SU-DHL-6 (cell line): ENCODE data around the gene PLEKHB2.

ENCODE experiments used
- EZH2phosphoT487 ChIP-seq: fragments of 200-600 bp; sonication (generic), shearing (Covaris generic); conservative IDR thresholded peaks from 2 replicates; pipeline ENCODE4 v1.6.1; 2018; ENCODE audit warnings: mild to moderate bottlenecking, antibody characterized with exemption, low read length, moderate library complexity, mixed read lengths
- TF ChIP-seq, protein P1 (sequence below): fragments of 200-600 bp; sonication (generic); IDR thresholded peaks from one replicate; pipeline ENCODE4 v1.5.1; 2017; ENCODE audit warnings: antibody characterized with exemption, mild to moderate bottlenecking, low read length, moderate library complexity; ENCODE audit not compliant: insufficient read depth, poor library complexity, severe bottlenecking

GRCh38 chr2:131058214-131058843 lies 46.8 kb upstream of the PLEKHB2 start:
- TF ChIP-seq, protein P1, sequence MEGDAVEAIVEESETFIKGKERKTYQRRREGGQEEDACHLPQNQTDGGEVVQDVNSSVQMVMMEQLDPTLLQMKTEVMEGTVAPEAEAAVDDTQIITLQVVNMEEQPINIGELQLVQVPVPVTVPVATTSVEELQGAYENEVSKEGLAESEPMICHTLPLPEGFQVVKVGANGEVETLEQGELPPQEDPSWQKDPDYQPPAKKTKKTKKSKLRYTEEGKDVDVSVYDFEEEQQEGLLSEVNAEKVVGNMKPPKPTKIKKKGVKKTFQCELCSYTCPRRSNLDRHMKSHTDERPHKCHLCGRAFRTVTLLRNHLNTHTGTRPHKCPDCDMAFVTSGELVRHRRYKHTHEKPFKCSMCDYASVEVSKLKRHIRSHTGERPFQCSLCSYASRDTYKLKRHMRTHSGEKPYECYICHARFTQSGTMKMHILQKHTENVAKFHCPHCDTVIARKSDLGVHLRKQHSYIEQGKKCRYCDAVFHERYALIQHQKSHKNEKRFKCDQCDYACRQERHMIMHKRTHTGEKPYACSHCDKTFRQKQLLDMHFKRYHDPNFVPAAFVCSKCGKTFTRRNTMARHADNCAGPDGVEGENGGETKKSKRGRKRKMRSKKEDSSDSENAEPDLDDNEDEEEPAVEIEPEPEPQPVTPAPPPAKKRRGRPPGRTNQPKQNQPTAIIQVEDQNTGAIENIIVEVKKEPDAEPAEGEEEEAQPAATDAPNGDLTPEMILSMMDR, result no peak
- TF ChIP-seq EZH2phosphoT487, result no peak
